Stimulated activated CD4-positive, alpha-beta T cell treated with anti-CD3 and anti-CD28 coated beads, Interleukin-15, amount 100 ng/mL, for 48 hours (primary cell): ENCODE measurements around the gene RAI1.
"Not testable (repeated sequence)": the region's sequence is repeated elsewhere in the genome, so short reads cannot be mapped to it uniquely, and the experiment has no call there.

ENCODE experiments used
- DNase-seq, 2 donors: peaks; one replicate each; pipeline ENCODE4 v3.0.0-alpha.2; 2020; ENCODE audit warnings: low read depth in 2 of 2

Gene RAI1

GRCh38 chr17:17663160-17664063 is 17.8 kb upstream of the RAI1 start:
- peak; percentile 67 for DNase-seq

GRCh38 chr17:17664064-17664452 is 17.2 kb upstream of the RAI1 start:
- no peak for DNase-seq

DNA sequence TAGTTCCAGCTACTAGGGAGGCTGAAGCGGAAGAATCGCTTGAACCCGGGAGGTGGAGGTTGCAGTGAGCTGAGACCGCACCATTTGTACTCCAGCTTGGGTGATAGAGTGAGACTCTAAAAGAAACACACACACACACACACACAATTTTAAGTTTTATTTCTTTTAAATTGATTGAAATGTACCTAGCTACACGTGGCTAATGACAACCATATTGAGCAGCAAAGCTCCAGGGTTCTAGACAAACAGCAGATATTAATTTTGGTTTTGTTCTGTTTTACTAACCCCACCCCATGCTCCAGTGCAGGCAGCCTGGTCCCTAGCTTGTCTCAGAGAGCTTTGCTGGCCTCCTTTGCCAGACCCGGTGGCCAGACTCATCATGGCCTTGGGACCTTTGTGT is 16.0 kb upstream of the RAI1 start:
- no peak for DNase-seq

DNA sequence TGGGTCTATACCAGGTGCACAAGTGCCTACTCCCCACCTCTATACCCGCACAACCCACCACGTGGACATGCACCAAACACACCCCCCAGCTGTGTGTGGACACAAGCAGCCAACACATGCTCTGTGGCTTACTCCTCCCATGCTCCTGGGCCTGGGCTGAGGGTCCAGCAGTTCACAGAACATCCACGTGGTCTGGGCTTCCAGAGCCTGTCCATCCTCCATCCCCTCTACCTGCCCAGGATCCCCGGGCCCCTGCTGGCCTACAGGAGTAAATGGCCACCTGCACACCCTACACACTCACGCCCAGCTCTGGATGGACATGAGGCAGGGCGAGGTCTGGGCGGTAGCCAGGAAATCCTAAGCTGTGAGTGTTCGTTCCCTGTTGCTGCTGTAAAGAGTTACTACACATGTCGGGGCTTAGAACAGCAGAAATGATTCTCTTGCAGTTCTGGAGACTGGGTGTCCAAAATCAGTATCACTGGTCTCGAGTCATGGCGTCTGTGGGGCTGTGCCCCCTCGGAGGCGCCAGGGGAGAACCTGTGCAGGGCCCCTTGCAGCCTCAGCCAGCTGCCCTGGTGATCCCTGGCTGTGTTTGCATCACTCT is 15.0 kb upstream of the RAI1 start:
- no peak for DNase-seq

- no peak for DNase-seq
Measured at GRCh38 chr17:17667231-17667630, 14.0 kb upstream of the RAI1 start.

DNA sequence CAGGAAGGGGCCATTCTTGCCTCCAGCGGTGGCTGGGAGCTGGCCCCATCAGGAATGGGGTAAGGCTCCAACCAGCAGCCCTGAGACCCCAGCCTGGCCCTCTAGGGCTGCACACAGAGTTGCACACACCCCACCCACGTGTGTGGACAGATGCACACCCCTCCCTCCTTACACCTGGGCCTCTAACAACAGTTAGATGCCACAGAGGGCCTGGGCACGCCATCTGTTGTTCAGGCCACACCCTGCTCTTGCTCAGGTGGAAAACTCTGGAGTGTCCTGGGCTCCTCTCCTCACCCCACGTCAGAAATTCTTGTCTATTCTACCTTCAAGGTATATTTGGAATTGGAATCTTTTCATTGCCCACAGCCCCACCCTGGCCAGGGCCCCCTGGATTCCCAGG is 13.3 kb upstream of the RAI1 start:
- no peak for DNase-seq

DNA sequence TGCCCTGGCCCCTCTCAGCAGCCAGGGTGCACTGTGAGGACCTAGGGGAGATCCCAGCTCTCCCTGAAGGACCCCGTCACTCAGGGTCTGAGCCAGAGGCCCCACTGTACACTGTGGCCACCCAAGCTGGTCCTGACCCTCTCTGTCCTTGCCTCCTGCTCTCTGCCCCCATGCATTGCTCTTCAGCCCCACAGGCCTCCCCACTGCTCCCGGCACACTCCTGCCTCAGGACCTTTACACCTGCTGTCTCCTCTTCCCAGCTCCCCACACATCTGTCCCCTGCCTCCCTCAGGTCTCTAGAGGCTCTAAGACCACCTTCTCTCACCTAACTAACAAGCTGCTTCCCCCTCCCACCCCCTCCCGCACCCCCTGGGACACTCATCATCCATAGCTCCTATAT is 12.9 kb upstream of the RAI1 start:
- no peak for DNase-seq

DNA sequence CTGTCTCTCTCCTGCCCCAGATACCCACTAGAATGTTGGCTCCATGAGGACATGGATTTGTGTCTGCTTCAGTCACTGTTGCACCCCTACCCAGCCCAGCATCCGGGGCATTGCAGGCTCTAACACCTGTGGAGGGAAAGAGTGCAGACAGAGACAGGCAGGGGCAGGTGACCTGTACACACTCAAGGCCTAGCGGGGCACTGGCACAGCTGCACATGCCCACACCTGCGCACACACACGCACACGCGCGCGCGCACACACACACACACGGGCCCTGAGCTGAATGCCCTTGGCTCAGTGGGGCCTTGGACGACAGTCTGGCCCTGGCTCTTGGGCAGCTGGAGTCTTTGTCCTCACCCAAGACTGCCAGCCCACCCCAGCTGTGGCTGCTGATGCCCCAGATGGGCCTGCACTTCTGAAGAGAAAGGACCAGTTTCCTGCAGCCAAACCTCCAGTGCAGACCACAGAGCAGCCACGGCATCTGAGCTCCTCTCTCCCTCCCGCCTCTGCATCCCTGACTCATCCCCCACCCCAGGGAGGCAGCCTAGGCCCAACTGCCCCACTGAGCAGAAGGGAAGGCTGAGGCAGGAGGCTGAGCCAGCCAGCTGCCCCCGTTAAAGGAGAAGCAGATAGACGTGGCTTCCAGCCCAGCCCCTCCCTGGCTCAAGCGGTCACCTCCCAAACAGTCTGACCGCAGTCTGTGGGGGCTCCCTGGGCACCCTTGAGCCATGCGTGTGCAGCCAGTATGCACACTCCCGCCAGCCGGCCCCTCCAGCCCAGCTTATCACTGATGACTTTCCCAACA is 12.3 kb upstream of the RAI1 start:
- DNase-seq = no peak

- DNase-seq = no peak
Measured at GRCh38 chr17:17669580-17670235, 11.6 kb upstream of the RAI1 start.

DNA sequence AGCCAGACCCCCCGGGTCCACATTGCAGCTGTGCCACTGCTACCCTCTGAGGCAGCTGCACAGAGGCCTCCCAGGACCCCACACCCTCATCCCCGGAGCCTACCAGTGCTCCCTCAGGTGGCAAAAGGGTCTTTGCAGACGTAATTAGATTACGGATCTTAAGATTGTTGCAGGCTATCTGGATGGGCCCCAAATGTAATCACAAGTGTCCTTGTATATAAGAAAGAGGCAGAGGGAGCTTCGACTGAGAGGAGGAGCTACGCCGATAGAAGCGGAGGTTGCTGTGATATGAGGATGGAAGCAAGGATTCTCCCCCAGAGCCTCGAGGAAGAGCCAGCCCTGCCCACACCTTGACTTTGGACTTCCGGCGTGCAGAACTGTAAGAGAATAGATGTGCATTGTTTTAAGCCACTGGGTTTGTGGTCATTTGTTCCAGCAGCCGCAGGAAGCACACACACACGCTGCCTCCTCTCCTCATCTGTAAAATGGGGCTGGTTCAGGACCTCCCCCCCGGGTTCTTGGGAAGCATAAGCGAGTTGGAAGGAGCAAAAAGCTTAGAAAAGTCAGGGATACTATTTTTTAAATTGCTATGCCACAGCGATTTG is 10.5 kb upstream of the RAI1 start:
- DNase-seq = no peak

GRCh38 chr17:17671369-17672129 is 9.7 kb upstream of the RAI1 start:
- DNase-seq = no peak

GRCh38 chr17:17672453-17673368 is 8.5 kb upstream of the RAI1 start:
- no peak for DNase-seq

DNA sequence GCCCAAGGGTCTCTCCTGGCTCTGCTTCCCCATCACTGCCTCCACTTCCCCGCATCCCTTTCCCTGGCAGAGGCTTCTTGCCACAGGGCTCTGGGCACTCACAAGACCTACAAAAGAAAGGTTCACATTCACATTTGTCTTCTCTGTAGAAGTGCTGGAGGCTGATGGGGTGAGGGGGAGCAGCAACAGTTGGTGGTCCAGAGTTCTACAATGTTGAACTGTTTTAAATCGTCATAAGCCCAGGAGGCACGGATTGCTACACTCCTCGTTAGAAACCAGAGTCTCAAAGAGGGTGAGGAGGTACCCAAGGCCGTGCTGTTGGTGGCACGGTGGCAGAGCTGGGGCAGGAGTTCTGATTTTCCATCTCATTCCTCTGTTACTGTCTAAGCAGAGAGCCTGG is 5.8 kb upstream of the RAI1 start:
- no peak for DNase-seq

DNA sequence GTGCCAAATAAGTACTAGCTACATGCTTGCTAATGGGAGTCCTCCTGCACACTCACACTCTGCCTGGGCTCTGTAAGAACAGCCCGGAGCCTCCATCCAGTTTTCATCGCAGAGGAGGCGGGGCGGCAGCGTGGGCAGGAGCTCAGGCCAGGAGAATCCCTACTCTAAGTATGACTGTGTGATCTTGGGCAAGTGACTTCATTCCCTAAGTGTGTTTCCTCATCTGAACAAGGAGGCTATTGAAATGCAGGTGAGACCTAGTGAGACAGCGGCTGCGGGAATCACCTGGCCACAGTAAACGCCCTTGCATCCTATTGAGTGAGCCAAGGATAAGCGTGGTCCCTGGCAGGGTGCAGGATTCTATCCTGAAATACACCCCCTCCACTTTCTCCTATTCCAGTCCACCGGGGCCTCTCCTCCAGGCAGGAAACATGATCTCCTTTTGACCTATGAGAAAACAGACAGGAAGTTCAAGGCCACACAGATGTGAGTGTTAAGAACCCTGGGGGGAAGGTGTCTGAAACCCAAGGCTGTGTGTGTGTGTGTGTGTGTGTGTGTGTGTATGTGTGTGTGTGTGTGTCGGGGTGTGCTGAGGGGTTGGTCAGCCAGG is 5.2 kb upstream of the RAI1 start:
- DNase-seq = no peak

DNA sequence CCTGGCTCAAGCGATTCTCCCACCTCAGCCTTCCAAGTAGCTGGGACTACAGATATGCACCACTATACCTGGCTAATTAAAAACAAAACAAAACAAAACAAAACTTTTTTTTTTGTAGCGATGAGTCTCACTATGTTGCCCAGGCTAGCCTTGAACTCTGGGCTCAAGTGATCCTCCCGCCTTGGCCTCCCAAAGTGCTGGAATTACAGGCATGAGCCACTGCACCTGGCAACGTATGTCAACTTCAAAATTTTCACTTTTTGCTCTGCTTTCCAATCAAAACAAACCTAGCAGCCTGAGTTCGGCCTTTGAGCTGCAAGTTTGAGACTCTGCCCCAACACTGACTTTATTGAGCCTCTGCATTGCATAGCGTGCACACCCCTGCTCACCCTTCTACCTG is 4.5 kb upstream of the RAI1 start:
- no peak for DNase-seq

GRCh38 chr17:17677299-17678040 is 3.8 kb upstream of the RAI1 start:
- no peak for DNase-seq

- DNase-seq = not testable (repeated sequence)
Measured at GRCh38 chr17:17678063-17678699, 3.1 kb upstream of the RAI1 start.

DNA sequence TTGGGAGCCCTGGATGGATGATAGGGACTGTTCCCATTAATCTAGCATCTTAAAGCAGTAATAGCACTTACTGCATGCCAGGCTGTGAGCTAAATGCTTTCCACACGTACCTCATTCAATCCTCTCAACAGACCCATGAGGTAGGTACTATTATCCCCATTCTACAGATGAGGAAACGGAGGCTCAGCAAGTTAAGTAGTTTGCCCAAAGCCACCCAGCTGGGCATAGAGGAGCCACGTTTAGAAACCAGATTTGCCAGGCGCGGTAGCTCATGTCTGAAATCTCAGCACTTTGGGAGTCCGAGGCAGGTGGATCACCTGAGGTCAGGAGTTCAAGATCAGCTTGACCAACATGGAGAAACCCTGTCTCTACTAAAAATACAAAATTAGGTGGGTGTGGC is 2.0 kb upstream of the RAI1 start:
- DNase-seq = no peak
